ENCODE data around the gene CCDC87. TPM values are rescaled to one million over a fixed set of nuclear protein-coding genes. Genes with fewer than 3 reads are reported as not detected.

The CCDC87 gene
- total RNA-seq, 1 experiment from 2014 or later, result 2.0 TPM

- Histone ChIP-seq H3K36me3 (ENCODE audit: control insufficient read depth, insufficient read depth, low read length) (peaks cover 17% of the 10 kb centered on the region), H3K27me3 (ENCODE audit: control insufficient read depth, insufficient read depth, low read length) (no peaks in the 10 kb centered on the region), H3K4me1 (ENCODE audit: control insufficient read depth, insufficient read depth, low read length) (peaks cover 14% of the 10 kb centered on the region), H3K4me3 (ENCODE audit: low read depth in 2 of 2, low read length in 2 of 2) (no peak overlapping the region), H3K9me3 (ENCODE audit: control insufficient read depth, insufficient read depth, low read depth, low read length) (no peaks in the 10 kb centered on the region), H3K27ac (ENCODE audit: low read length) (no peak overlapping the region)
- ATAC-seq (no peak), DNase-seq (ENCODE audit: low read depth, low spot score) (no peak)
- ChIA-PET POLR2A (no interaction called here), CTCF (no interaction called here)
- BruUV-seq (replicated peaks), result no TSS peak
- TF ChIP-seq, protein P1, sequence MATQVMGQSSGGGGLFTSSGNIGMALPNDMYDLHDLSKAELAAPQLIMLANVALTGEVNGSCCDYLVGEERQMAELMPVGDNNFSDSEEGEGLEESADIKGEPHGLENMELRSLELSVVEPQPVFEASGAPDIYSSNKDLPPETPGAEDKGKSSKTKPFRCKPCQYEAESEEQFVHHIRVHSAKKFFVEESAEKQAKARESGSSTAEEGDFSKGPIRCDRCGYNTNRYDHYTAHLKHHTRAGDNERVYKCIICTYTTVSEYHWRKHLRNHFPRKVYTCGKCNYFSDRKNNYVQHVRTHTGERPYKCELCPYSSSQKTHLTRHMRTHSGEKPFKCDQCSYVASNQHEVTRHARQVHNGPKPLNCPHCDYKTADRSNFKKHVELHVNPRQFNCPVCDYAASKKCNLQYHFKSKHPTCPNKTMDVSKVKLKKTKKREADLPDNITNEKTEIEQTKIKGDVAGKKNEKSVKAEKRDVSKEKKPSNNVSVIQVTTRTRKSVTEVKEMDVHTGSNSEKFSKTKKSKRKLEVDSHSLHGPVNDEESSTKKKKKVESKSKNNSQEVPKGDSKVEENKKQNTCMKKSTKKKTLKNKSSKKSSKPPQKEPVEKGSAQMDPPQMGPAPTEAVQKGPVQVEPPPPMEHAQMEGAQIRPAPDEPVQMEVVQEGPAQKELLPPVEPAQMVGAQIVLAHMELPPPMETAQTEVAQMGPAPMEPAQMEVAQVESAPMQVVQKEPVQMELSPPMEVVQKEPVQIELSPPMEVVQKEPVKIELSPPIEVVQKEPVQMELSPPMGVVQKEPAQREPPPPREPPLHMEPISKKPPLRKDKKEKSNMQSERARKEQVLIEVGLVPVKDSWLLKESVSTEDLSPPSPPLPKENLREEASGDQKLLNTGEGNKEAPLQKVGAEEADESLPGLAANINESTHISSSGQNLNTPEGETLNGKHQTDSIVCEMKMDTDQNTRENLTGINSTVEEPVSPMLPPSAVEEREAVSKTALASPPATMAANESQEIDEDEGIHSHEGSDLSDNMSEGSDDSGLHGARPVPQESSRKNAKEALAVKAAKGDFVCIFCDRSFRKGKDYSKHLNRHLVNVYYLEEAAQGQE (IDR thresholded peaks at IDR 0.05; ENCODE audit: insufficient read depth in 1 of 2, low read depth in 2 of 2, low read length in 1 of 2), result no peak
- TF ChIP-seq TCF7L2 (IDR thresholded peaks at IDR 0.05; ENCODE audit: low read depth, low read length), result no peak
- TF ChIP-seq, protein P2, sequence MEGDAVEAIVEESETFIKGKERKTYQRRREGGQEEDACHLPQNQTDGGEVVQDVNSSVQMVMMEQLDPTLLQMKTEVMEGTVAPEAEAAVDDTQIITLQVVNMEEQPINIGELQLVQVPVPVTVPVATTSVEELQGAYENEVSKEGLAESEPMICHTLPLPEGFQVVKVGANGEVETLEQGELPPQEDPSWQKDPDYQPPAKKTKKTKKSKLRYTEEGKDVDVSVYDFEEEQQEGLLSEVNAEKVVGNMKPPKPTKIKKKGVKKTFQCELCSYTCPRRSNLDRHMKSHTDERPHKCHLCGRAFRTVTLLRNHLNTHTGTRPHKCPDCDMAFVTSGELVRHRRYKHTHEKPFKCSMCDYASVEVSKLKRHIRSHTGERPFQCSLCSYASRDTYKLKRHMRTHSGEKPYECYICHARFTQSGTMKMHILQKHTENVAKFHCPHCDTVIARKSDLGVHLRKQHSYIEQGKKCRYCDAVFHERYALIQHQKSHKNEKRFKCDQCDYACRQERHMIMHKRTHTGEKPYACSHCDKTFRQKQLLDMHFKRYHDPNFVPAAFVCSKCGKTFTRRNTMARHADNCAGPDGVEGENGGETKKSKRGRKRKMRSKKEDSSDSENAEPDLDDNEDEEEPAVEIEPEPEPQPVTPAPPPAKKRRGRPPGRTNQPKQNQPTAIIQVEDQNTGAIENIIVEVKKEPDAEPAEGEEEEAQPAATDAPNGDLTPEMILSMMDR (IDR thresholded peaks at IDR 0.05), result no peak
- TF ChIP-seq SIN3A (IDR thresholded peaks at IDR 0.05; ENCODE audit: borderline replicate concordance, insufficient read depth, low read depth, low read length), result no peak
- TF ChIP-seq POLR2AphosphoS5 (IDR thresholded peaks at IDR 0.05; ENCODE audit: low read depth, low read length), result no peak
- in situ Hi-C loops (cut with HindIII; ENCODE audit: low pct_unique_long_range_greater_than_20kb, low sequenced_read_pairs), result no loop called here
- intact Hi-C loops (cut with micrococcal nuclease; ENCODE audit: unreplicated experiment), result no loop called here
Measured at GRCh38 chr11:66632952-66633351, 40.1 kb upstream of the CCDC87 start.

DNA sequence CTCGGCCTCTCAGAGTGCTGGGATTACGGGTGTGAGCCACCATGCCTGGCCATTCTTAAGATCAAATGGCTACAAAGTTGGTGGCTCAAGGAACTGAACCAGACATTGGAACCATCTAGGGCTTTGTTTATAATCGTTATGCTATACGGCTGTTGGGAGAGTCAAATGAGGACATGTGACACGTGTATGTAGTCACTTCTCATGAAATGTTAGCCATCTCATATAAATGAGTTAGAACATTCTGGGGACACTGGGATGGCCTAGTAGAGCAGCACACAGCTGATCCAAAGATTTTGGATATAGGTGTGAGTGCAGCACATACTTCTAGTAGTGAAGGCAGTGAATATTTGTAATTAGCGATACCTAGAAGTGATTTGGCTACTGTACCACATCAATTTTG, 39.0 kb upstream of the CCDC87 start:
- peaks cover 6% of the 10 kb centered on the region; the same call in 1 of the 2 replicates for H3K4me1 ChIP-seq (ENCODE audit: control insufficient read depth, insufficient read depth, low read length)
- H3K27me3 ChIP-seq (ENCODE audit: control insufficient read depth, insufficient read depth, low read length), result no peaks in the 10 kb centered on the region
- intact Hi-C loops (cut with micrococcal nuclease; ENCODE audit: unreplicated experiment), result no loop called here
- in situ Hi-C loops (cut with HindIII; ENCODE audit: low pct_unique_long_range_greater_than_20kb, low sequenced_read_pairs), result no loop called here
- no peak for ATAC-seq
- CTCF ChIA-PET, result no interaction called here
- peaks cover 27% of the 10 kb centered on the region for H3K36me3 ChIP-seq (ENCODE audit: control insufficient read depth, insufficient read depth, low read length)
- no peak for DNase-seq (ENCODE audit: low read depth, low spot score)
- no peak overlapping the region for H3K27ac ChIP-seq (ENCODE audit: low read length)
- POLR2A ChIA-PET, result no interaction called here
- H3K4me3 ChIP-seq (ENCODE audit: low read depth in 2 of 2, low read length in 2 of 2), result no peak overlapping the region
- no peaks in the 10 kb centered on the region for H3K9me3 ChIP-seq (ENCODE audit: control insufficient read depth, insufficient read depth, low read depth, low read length)
- no peak for TF ChIP-seq TCF7L2 (IDR thresholded peaks at IDR 0.05; ENCODE audit: low read depth, low read length)
- TF ChIP-seq, protein P2 (IDR thresholded peaks at IDR 0.05), result no peak
- no peak for TF ChIP-seq SIN3A (IDR thresholded peaks at IDR 0.05; ENCODE audit: borderline replicate concordance, insufficient read depth, low read depth, low read length)
- TF ChIP-seq, protein P1 (IDR thresholded peaks at IDR 0.05; ENCODE audit: insufficient read depth in 1 of 2, low read depth in 2 of 2, low read length in 1 of 2), result no peak
- no peak for TF ChIP-seq POLR2AphosphoS5 (IDR thresholded peaks at IDR 0.05; ENCODE audit: low read depth, low read length)
- BruUV-seq (replicated peaks), result no TSS peak

All from Panc1 (cell line).